GM12875 (cell line): Measurements from ENCODE around the gene SRSF6.
"Not testable (repeated sequence)": the region's sequence is repeated elsewhere in the genome, so short reads cannot be mapped to it uniquely, and the experiment has no call there.

Source experiments
- H3K4me3 ChIP-seq: one replicate; pipeline ENCODE4 v1.5.1; 2011; ENCODE audit warnings: low read depth, low read length, control low read depth
- CTCF ChIP-seq: IDR thresholded peaks from 2 replicates; pipeline ENCODE4 v1.5.1; 2011; ENCODE audit warnings: low read depth, mild to moderate bottlenecking, control low read depth, inconsistent platforms, low read length, moderate library complexity, borderline replicate concordance; ENCODE audit not compliant: insufficient read depth

Gene SRSF6

GRCh38 chr20:43438578-43439316 is 18.9 kb upstream of the SRSF6 start:
- TF ChIP-seq CTCF, result no peak
- no peak overlapping the region for H3K4me3 ChIP-seq

DNA sequence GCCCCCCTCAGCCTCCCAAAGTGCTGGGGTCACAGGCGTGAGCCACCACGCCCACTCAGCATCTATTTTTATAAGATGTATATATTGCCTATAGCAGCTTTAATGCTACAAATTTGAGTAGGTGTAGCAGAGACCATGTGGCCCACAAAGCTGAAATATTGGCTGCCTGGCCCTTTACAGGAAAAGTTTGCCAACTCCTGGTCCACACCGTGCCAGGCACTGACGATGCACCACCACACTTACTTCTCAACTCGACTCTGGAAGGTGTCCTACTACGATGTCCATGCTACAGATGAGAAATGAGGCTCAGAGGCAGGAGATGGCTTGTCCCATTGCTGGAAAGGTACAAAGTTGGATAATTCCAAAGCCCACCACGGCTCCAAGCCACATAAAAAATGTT is 17.2 kb upstream of the SRSF6 start:
- no peak overlapping the region for H3K4me3 ChIP-seq
- TF ChIP-seq CTCF, result no peak

GRCh38 chr20:43442282-43442880 is 15.3 kb upstream of the SRSF6 start:
- TF ChIP-seq CTCF, result no peak
- no peak overlapping the region for H3K4me3 ChIP-seq

DNA sequence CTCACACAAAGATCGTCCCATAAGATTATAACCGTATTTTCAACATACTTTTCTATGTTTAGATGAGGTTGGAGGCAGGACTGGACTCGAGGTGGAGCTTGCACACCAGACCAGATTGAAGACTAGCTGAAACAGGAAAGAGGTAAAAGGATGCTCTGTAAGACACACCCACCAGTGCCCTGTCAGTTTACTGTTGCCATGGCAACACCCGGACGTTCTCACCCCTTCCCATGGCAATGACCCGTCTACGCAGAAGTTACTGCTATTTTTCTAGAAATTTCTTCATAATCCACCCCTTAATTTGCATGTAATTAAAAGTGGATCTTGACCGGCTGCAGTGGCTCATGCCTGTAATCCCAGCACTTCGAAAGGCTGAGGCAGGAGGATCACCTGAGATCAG is 13.6 kb upstream of the SRSF6 start:
- no peak for TF ChIP-seq CTCF
- no peak overlapping the region for H3K4me3 ChIP-seq

DNA sequence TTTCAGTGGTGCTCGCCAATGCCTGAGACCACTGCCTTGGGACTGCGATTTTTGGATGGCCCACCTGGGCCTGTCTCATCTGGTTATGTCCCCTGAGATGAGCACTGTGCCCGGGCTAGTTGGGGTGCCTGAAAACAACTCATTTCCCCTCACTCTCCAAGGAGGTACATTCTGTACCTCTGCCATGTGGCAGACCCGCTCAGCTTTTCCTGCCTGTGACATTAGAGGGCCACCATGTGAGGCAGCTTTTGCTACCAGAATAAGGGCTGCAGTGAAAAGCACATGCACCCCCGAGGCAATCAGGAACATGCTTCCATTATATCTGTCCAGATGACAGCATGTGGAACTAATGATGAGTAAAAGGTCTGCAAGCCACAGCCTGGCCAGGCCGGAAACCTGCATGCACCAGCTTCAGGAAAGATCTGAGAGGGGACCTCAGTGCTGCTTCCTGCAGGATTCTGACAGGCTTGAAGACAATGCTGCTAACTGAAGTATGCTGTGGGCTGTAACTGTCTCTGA is 11.3 kb upstream of the SRSF6 start:
- no peak overlapping the region for H3K4me3 ChIP-seq
- no peak for TF ChIP-seq CTCF

DNA sequence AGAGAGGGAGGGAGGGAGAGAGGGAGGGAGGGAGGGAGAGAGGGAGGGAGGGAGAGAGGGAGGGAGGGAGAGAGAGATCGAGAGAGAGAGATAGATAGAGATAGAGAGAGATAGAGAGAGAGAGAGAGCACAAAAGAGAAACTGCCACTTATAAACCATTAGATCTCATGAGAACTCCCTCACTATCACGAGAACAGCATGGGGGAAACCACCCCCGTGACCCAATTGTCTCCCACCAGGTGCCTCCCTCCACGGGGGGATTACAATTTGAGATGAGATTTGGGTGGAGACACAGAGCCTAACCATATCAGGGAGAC is 9.3 kb upstream of the SRSF6 start:
- H3K4me3 ChIP-seq, result not testable (repeated sequence)

DNA sequence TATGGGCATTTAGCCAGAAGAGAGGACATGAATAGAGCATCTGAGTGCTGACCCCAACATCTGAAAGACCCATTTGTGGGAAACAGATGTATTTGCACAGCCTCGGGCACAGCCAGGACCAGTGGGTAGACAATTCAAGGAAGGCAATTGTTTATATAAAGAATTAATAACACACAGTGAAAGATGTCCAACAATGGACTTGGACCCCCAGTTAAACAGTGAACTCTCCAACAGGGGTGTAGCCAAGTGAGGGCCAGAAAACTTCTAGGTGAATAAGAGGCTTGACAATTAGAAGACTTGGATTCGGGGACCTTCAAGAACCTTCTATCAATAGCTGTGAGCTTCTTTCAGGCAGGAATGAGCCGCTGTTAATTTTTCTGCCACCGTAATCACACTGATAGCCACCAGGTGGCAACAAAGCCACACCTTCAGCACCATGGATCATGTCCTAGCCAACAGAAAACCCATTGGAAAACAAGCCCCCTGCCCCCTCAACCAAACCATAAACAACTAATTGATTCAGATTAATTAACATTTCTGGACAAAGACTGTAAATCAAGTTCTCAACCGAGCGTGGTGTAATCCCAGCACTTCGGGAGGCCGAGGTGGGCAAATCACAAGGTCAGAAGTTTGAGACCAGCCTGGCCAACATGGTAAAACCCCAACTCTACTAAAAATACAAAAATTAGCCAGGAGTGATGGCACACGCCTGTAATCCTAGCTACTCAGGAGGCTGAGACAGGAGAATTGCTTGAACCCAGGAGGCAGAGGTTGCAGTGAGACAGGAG is 8.8 kb upstream of the SRSF6 start:
- TF ChIP-seq CTCF, result peak; percentile 66
- H3K4me3 ChIP-seq, result no peak overlapping the region
